Measurements from ENCODE around the gene GGA1. TPM values are rescaled to one million over a fixed set of nuclear protein-coding genes. Genes with fewer than 3 reads are reported as not detected.

The GGA1 gene
- polyA plus RNA-seq, 1 experiment: 26.1 TPM

GRCh38 chr22:37626144-37626543 is 17.5 kb downstream of the GGA1 start:
- no peak for DNase-seq (ENCODE audit: low read depth, low spot score)

GRCh38 chr22:37626556-37627075 is 18.0 kb downstream of the GGA1 start:
- CTCF ChIA-PET: interaction anchor here (1.1 to 2.6 kb wide), 2 partner anchors 8 to 17 kb away, joined by 3 to 10 read pairs; no protein-coding TSS in a partner anchor
- Histone ChIP-seq H3K27me3 (ENCODE audit: control insufficient read depth, insufficient read depth, low read length) (no peaks in the 10 kb centered on the region), H3K9me3 (ENCODE audit: control insufficient read depth, insufficient read depth, low read length) (no peaks in the 10 kb centered on the region; the same call in 1 of the 2 replicates), H3K27ac (ENCODE audit: low read depth, low read length) (peak overlapping the region; percentile 21), H3K4me3 (ENCODE audit: low read depth, low read length) (no peak overlapping the region)
- DNase-seq (ENCODE audit: low read depth, low spot score): no peak
- POLR2A ChIA-PET: interaction anchor here (0.6 kb wide), 1 partner anchor 59 kb away, joined by 4 read pairs; the partner anchor contains the start of gene NOL12
- no peak for TF ChIP-seq CTCF (IDR thresholded peaks at IDR 0.05; ENCODE audit: low read depth, low read length)

More at GRCh38 chr22:37626144-37626543, 17.5 kb downstream of the GGA1 start:
- no peak for TF ChIP-seq CTCF (IDR thresholded peaks at IDR 0.05; ENCODE audit: low read depth, low read length)
- ChIA-PET CTCF (interaction anchor here (1.1 to 2.6 kb wide), 4 partner anchors 8 to 69 kb away, joined by 3 to 10 read pairs (median 6); no protein-coding TSS in a partner anchor), POLR2A (interaction anchor here (0.6 kb wide), 1 partner anchor 60 kb away, joined by 4 read pairs; the partner anchor contains the start of gene NOL12)
- H3K9me3 ChIP-seq (ENCODE audit: control insufficient read depth, insufficient read depth, low read length): no peaks in the 10 kb centered on the region; the same call in 1 of the 2 replicates
- peak overlapping the region; percentile 21 for H3K27ac ChIP-seq (ENCODE audit: low read depth, low read length)
- H3K27me3 ChIP-seq (ENCODE audit: control insufficient read depth, insufficient read depth, low read length): no peaks in the 10 kb centered on the region
- no peak overlapping the region for H3K4me3 ChIP-seq (ENCODE audit: low read depth, low read length)

GRCh38 chr22:37627121-37627520 is 18.5 kb downstream of the GGA1 start:
- no peak for TF ChIP-seq CTCF (IDR thresholded peaks at IDR 0.05; ENCODE audit: low read depth, low read length)
- DNase-seq (ENCODE audit: low read depth, low spot score): no peak
- POLR2A ChIA-PET: interaction anchor here (0.5 to 0.6 kb wide), 2 partner anchors 59 to 165 kb away, joined by 4 to 6 read pairs; partner anchors contain the start of gene NOL12
- Histone ChIP-seq H3K9me3 (ENCODE audit: control insufficient read depth, insufficient read depth, low read length) (no peaks in the 10 kb centered on the region; the same call in 1 of the 2 replicates), H3K27ac (ENCODE audit: low read depth, low read length) (no peak overlapping the region), H3K4me3 (ENCODE audit: low read depth, low read length) (no peak overlapping the region), H3K27me3 (ENCODE audit: control insufficient read depth, insufficient read depth, low read length) (no peaks in the 10 kb centered on the region)
- CTCF ChIA-PET: interaction anchor here (0.7 to 2.6 kb wide), 3 partner anchors 14 to 21 kb away, joined by 3 to 10 read pairs (median 3); no protein-coding TSS in a partner anchor

- DNase-seq (ENCODE audit: low read depth, low spot score): no peak
- H3K27me3 ChIP-seq (ENCODE audit: control insufficient read depth, insufficient read depth, low read length): no peaks in the 10 kb centered on the region
- ChIA-PET POLR2A (interaction anchor here (0.5 kb wide), 1 partner anchor 164 kb away, joined by 6 read pairs; no protein-coding TSS in a partner anchor), CTCF (interaction anchor here (0.7 to 2.6 kb wide), 4 partner anchors 14 to 21 kb away, joined by 3 to 10 read pairs (median 3); no protein-coding TSS in a partner anchor)
- H3K4me3 ChIP-seq (ENCODE audit: low read depth, low read length): no peak overlapping the region
- H3K27ac ChIP-seq (ENCODE audit: low read depth, low read length): no peak overlapping the region
- no peaks in the 10 kb centered on the region; the same call in 1 of the 2 replicates for H3K9me3 ChIP-seq (ENCODE audit: control insufficient read depth, insufficient read depth, low read length)
- TF ChIP-seq CTCF (IDR thresholded peaks at IDR 0.05; ENCODE audit: low read depth, low read length): no peak
Observed at GRCh38 chr22:37627545-37627944, 18.9 kb downstream of the GGA1 start.

GRCh38 chr22:37628830-37629229 is 20.2 kb downstream of the GGA1 start:
- POLR2A ChIA-PET: no interaction called here
- no peak for DNase-seq (ENCODE audit: low read depth, low spot score)
- Histone ChIP-seq H3K27ac (ENCODE audit: low read depth, low read length) (no peak overlapping the region), H3K4me3 (ENCODE audit: low read depth, low read length) (no peak overlapping the region), H3K27me3 (ENCODE audit: control insufficient read depth, insufficient read depth, low read length) (no peaks in the 10 kb centered on the region), H3K9me3 (ENCODE audit: control insufficient read depth, insufficient read depth, low read length) (no peaks in the 10 kb centered on the region)
- CTCF ChIA-PET: no interaction called here
- TF ChIP-seq CTCF (IDR thresholded peaks at IDR 0.05; ENCODE audit: low read depth, low read length): no peak
